ENCODE data around the gene TEAD1.

TEAD1 gene

GRCh38 chr11:12924650-12925049, 250.4 kb downstream of the TEAD1 start:
- H3K9ac ChIP-seq (ENCODE audit: low read length), result no peak overlapping the region
- H3K79me2 ChIP-seq (ENCODE audit: low read length), result no peaks in the 10 kb centered on the region
- H3K4me3 ChIP-seq (ENCODE audit: low read length), result no peak overlapping the region
- H3K27ac ChIP-seq (ENCODE audit: low read length), result no peak overlapping the region
- no peak overlapping the region for H2AFZ ChIP-seq (ENCODE audit: low read length)
- H3K9me3 ChIP-seq (replicated peaks; ENCODE audit: insufficient read depth, low read length), result no peaks in the 10 kb centered on the region
- H3F3A ChIP-seq (ENCODE audit: insufficient read depth, low read length), result no peaks in the 10 kb centered on the region
- no peaks in the 10 kb centered on the region; the same call in 1 of the 2 replicates for H3K36me3 ChIP-seq (replicated peaks; ENCODE audit: insufficient read depth, low read length)
- no peak for DNase-seq
- no peaks in the 10 kb centered on the region for H3K4me1 ChIP-seq (ENCODE audit: low read length)
- no peaks in the 10 kb centered on the region for H4K20me1 ChIP-seq (ENCODE audit: insufficient read depth, low read length)
- no peaks in the 10 kb centered on the region for H3K27me3 ChIP-seq (replicated peaks; ENCODE audit: insufficient read depth, low read length)
- TF ChIP-seq EZH2phosphoT487 (IDR thresholded peaks at IDR 0.05; ENCODE audit: low read length) (no peak), CTCF (IDR thresholded peaks at IDR 0.05; ENCODE audit: low read length) (no peak), EZH2 (optimal IDR thresholded peaks at IDR 0.05; ENCODE audit: low read depth, low read length) (no peak)
- no peak overlapping the region for H3K4me2 ChIP-seq (ENCODE audit: low read depth, low read length)
- H3K9me2 ChIP-seq (replicated peaks; ENCODE audit: insufficient read depth, low read length), result no peaks in the 10 kb centered on the region

GRCh38 chr11:12925520-12925919, 251.3 kb downstream of the TEAD1 start:
- Histone ChIP-seq H3K4me3 (ENCODE audit: low read length) (no peak overlapping the region), H3K79me2 (ENCODE audit: low read length) (no peaks in the 10 kb centered on the region), H3K36me3 (replicated peaks; ENCODE audit: insufficient read depth, low read length) (no peaks in the 10 kb centered on the region; the same call in 1 of the 2 replicates), H3K27ac (ENCODE audit: low read length) (no peak overlapping the region), H3F3A (ENCODE audit: insufficient read depth, low read length) (no peaks in the 10 kb centered on the region), H3K4me2 (ENCODE audit: low read depth, low read length) (no peak overlapping the region), H3K27me3 (replicated peaks; ENCODE audit: insufficient read depth, low read length) (no peaks in the 10 kb centered on the region), H2AFZ (ENCODE audit: low read length) (no peak overlapping the region), H3K4me1 (ENCODE audit: low read length) (no peaks in the 10 kb centered on the region), H3K9ac (ENCODE audit: low read length) (no peak overlapping the region), H3K9me3 (replicated peaks; ENCODE audit: insufficient read depth, low read length) (no peaks in the 10 kb centered on the region), H3K9me2 (replicated peaks; ENCODE audit: insufficient read depth, low read length) (no peaks in the 10 kb centered on the region), H4K20me1 (ENCODE audit: insufficient read depth, low read length) (no peaks in the 10 kb centered on the region)
- DNase-seq, result no peak
- no peak for TF ChIP-seq EZH2 (optimal IDR thresholded peaks at IDR 0.05; ENCODE audit: low read depth, low read length)
- no peak for TF ChIP-seq CTCF (IDR thresholded peaks at IDR 0.05; ENCODE audit: low read length)
- no peak for TF ChIP-seq EZH2phosphoT487 (IDR thresholded peaks at IDR 0.05; ENCODE audit: low read length)

GRCh38 chr11:12927221-12927620, 253.0 kb downstream of the TEAD1 start:
- no peak for DNase-seq
- no peak overlapping the region for H3K9ac ChIP-seq (ENCODE audit: low read length)
- no peaks in the 10 kb centered on the region for H3F3A ChIP-seq (ENCODE audit: insufficient read depth, low read length)
- no peaks in the 10 kb centered on the region for H3K27me3 ChIP-seq (replicated peaks; ENCODE audit: insufficient read depth, low read length)
- H3K9me3 ChIP-seq (replicated peaks; ENCODE audit: insufficient read depth, low read length), result no peaks in the 10 kb centered on the region
- H3K4me2 ChIP-seq (ENCODE audit: low read depth, low read length), result no peak overlapping the region
- H2AFZ ChIP-seq (ENCODE audit: low read length), result no peak overlapping the region
- no peak overlapping the region for H3K4me3 ChIP-seq (ENCODE audit: low read length)
- H3K27ac ChIP-seq (ENCODE audit: low read length), result no peak overlapping the region
- no peaks in the 10 kb centered on the region for H3K4me1 ChIP-seq (ENCODE audit: low read length)
- TF ChIP-seq CTCF (IDR thresholded peaks at IDR 0.05; ENCODE audit: low read length) (no peak), EZH2 (optimal IDR thresholded peaks at IDR 0.05; ENCODE audit: low read depth, low read length) (no peak), EZH2phosphoT487 (IDR thresholded peaks at IDR 0.05; ENCODE audit: low read length) (no peak)
- H3K79me2 ChIP-seq (ENCODE audit: low read length), result no peaks in the 10 kb centered on the region
- no peaks in the 10 kb centered on the region for H4K20me1 ChIP-seq (ENCODE audit: insufficient read depth, low read length)
- H3K9me2 ChIP-seq (replicated peaks; ENCODE audit: insufficient read depth, low read length), result no peaks in the 10 kb centered on the region
- no peaks in the 10 kb centered on the region; the same call in 1 of the 2 replicates for H3K36me3 ChIP-seq (replicated peaks; ENCODE audit: insufficient read depth, low read length)
